ENCODE measurements around the gene VWDE. TPM values are rescaled to one million over a fixed set of nuclear protein-coding genes. Genes with fewer than 3 reads are reported as not detected.

Gene VWDE
- total RNA-seq, 1 experiment from 2014 or later: 13.7 TPM

DNA sequence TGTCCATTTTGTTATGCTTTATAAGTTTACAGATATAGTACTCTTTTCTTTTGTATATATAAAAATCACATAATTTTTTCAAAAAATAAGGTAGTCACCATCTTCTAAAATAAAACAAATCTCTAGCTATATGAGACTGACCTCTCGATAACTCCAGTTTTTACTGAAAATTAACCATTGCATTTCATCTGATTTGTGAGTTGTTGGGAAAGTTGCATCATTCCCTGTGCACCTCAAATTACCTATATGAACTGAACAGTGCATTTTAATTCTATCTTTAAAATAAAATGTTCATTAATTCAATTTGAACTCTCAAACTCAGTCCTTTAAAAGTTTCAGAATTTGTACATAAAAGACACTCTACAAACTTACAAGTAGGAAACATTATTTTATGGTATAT, 86.0 kb downstream of the VWDE start:
- Histone ChIP-seq H3K4me3 (replicated peaks in 1 of 2; ENCODE audit: low read depth in 1 of 2, low read length in 2 of 2) (no peak overlapping the region), H3K27me3 (ENCODE audit: insufficient read depth, low read length) (no peaks in the 10 kb centered on the region), H3K4me2 (ENCODE audit: low read length) (no peak overlapping the region), H2AFZ (ENCODE audit: low read depth, low read length, poor library complexity, severe bottlenecking) (no peak overlapping the region), H3K79me2 (ENCODE audit: insufficient read depth, low read length) (no peaks in the 10 kb centered on the region), H3K9ac (ENCODE audit: low read length) (no peak overlapping the region), H3K9me2 (ENCODE audit: insufficient read depth) (no peaks in the 10 kb centered on the region), H3K27ac (ENCODE audit: low read depth, low read length) (no peak overlapping the region), H3K36me3 (ENCODE audit: control insufficient read depth in 1 of 2, insufficient read depth in 2 of 2, low read length in 2 of 2) (no peaks in the 10 kb centered on the region), H4K20me1 (ENCODE audit: insufficient read depth) (no peaks in the 10 kb centered on the region), H3K9me3 (ENCODE audit: control insufficient read depth in 1 of 2, insufficient read depth in 1 of 2, low read depth in 1 of 2, low read length in 2 of 2) (no peaks in the 10 kb centered on the region), H3K4me1 (ENCODE audit: control insufficient read depth in 1 of 2, insufficient read depth in 2 of 2, low read length in 2 of 2) (no peaks in the 10 kb centered on the region)
- intact Hi-C loops (cut with micrococcal nuclease): no loop called here
- DNase-seq (ENCODE audit: low read depth, low spot score): no peak
- no peak for ATAC-seq
- ChIA-PET POLR2A (no interaction called here), RAD21 (ENCODE audit: low non-redundant PET in 1 of 2, low total read pairs in 2 of 2, uncharacterized antibody in 2 of 2, unreplicated experiment in 2 of 2) (no interaction called here), CTCF (no interaction called here)
- TF ChIP-seq YY1 (IDR thresholded peaks at IDR 0.05; ENCODE audit: extremely low read depth, insufficient replicate concordance, low read depth, low read length) (no peak), CEBPB (IDR thresholded peaks at IDR 0.05; ENCODE audit: low read depth) (no peak), ZFX (IDR thresholded peaks at IDR 0.05) (no peak), EZH2 (IDR thresholded peaks at IDR 0.05) (no peak), POLR2AphosphoS5 (IDR thresholded peaks at IDR 0.05; ENCODE audit: low read depth, low read length) (no peak), RAD21 (IDR thresholded peaks at IDR 0.05; ENCODE audit: low read depth) (no peak), FOSL1 (IDR thresholded peaks at IDR 0.05; ENCODE audit: low read depth) (no peak), JUND (IDR thresholded peaks at IDR 0.05) (no peak), ZNF274 (IDR thresholded peaks at IDR 0.05; ENCODE audit: low read depth, low read length) (no peak)
- TF ChIP-seq, protein P1, sequence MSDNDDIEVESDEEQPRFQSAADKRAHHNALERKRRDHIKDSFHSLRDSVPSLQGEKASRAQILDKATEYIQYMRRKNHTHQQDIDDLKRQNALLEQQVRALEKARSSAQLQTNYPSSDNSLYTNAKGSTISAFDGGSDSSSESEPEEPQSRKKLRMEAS (IDR thresholded peaks at IDR 0.05): no peak
- TF ChIP-seq, protein P2, sequence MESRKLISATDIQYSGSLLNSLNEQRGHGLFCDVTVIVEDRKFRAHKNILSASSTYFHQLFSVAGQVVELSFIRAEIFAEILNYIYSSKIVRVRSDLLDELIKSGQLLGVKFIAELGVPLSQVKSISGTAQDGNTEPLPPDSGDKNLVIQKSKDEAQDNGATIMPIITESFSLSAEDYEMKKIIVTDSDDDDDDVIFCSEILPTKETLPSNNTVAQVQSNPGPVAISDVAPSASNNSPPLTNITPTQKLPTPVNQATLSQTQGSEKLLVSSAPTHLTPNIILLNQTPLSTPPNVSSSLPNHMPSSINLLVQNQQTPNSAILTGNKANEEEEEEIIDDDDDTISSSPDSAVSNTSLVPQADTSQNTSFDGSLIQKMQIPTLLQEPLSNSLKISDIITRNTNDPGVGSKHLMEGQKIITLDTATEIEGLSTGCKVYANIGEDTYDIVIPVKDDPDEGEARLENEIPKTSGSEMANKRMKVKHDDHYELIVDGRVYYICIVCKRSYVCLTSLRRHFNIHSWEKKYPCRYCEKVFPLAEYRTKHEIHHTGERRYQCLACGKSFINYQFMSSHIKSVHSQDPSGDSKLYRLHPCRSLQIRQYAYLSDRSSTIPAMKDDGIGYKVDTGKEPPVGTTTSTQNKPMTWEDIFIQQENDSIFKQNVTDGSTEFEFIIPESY (IDR thresholded peaks at IDR 0.05; ENCODE audit: extremely low read depth, insufficient replicate concordance, low read length): no peak
- BruUV-seq (replicated peaks): no TSS peak
